HG03045 (cell line): ENCODE measurements around the gene ALX3.
"Not testable (repeated sequence)": the region's sequence is repeated elsewhere in the genome, so short reads cannot be mapped to it uniquely, and the experiment has no call there.

Source experiments
- ATAC-seq: cut with Tn5 transposase; IDR thresholded peaks from one replicate; pipeline ENCODE4 v1.9.1; 2021; ENCODE audit warnings: mild to moderate bottlenecking, moderate library complexity; ENCODE audit not compliant: unreplicated experiment

The ALX3 gene

DNA sequence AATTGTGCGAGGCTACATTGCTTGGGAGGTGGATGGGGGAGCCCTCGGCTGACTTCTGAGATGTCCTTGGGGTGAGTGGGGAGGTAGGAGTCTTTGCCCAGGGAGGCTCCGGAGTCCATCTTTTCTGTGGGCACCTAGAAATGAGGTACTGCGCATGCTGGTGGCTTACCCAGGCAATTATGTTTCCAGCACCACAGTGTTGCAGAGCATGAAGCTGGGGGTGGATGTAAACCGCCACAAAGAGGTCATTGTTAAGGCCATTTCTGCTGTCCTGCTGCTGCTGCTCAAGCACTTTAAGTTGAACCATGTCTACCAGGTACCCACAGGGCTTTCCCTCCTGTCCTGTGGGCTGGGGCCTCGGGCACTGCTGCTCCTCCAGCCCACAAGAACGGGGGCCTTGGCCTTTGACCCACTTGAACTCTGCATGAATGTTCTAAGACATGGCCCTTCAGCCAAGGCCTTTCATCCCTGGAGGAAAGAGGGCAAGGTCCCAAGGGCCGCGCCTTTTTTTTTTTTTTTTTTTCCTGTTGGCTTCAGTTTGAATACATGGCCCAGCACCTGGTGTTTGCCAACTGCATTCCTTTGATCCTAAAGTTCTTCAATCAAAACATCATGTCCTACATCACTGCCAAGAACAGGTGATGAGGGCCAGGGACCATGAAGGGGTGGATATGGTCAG is 21.4 kb downstream of the ALX3 start:
- no peak for ATAC-seq

DNA sequence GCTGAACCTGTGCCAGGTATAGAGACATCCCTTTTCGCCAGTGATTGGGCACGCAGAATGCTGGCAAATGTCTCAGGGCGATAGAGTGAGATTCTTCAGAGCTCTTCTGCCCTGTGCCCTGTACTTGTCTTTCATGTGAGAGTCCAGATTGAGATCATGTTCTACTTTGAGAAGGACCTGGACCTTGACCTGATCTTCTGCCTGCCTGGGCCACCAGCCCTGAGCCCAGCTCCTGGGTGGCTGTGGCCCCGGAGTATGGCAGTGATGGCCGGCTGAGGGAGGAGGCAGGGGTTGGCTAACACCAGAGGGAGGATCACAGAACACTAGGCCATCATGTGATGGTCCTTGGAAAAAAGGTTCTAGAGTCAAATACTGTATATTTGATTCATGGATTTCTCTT is 22.2 kb downstream of the ALX3 start:
- ATAC-seq = no peak

DNA sequence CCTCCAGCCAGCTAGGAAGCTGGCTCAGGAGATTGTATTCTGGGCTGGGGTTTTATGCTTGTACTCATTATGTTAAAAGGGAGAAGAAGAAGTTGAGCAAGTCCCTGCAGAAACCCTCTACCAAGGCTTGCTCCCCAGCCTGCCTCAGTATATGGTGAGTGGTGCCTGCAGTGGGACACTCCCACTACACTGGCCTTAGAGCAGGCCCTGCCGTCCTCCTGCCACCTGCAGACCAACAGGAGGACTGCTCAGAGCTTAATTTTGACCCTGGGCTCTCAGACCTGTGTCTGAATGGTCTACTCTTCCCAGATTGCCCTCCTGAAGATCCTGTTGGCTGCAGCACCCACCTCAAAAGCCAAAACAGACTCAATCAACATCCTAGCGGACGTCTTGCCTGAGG is 23.0 kb downstream of the ALX3 start:
- ATAC-seq = no peak

DNA sequence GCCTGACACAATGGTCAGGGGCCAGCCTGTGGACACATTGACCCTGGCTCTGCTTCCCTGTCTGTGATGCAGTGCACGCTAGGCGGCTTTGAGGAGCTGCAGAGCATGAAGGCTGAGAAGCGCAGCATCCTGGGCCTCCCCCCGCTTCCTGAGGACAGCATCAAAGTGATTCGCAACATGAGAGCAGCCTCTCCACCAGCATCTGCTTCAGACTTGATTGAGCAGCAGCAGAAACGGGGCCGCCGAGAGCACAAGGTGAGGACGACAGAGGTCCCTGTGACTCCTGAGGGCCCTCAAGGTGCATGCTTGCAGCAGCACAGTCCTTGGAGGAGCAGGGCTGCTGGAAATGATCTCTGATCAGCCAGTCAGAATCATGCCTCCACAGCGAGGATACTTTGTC is 27.5 kb downstream of the ALX3 start:
- ATAC-seq = no peak

DNA sequence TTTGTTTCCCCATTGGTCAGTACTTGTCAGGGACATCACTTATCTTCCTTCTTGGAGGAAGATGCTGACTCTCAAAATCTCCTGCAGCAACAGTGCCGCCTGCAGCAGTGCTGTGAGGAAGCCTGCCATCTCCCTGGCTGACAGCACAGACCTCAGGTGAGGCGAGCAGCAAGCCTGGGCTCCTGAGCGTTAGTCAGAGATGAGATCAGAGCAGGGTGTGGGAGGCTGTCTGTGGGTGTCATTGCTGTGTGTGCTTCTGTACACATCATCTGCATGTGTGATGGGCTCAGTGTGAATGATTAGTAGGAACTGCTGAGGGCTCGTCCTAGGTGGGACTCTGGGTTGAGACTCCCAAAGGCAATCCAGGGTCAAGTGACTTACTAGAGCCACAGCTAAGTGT is 29.9 kb downstream of the ALX3 start:
- no peak for ATAC-seq

DNA sequence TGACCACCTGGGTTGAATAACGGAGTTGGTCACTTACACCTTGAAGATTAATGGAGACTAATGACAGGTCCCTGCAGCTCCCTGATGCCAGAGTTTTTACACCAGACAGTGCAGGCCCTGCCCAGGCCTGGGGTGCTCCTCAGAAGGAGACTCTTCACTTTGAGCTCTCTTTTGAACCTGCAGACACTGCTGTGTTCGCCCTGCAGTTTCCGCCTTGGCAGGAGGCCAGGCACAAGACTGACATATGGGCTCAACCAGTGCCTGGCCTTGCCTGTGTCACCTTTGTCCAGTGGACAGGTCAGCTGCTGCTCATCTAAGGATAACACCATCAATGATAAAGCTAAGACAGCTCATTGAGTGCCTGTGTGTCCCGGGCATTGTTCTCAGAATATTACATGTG is 30.8 kb downstream of the ALX3 start:
- ATAC-seq = no peak

DNA sequence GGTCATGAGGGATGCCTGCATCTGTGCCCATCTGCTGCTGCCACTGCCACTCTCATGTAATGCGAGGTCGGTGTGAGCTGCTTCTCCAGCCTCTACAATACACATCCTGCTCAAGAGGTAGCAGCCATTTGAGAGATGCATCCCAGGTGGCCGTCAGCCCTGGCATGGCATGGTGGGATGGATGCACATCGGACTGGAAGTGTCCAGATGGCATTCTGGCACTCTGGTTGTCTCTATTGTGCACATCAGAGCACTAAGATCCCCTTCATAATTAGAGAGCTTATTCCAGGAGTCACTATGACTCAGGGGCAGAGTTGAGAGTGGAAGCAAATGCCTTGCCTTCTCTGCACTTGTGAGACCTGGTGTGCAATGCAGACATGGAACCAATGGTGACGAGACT is 32.2 kb downstream of the ALX3 start:
- ATAC-seq = no peak

DNA sequence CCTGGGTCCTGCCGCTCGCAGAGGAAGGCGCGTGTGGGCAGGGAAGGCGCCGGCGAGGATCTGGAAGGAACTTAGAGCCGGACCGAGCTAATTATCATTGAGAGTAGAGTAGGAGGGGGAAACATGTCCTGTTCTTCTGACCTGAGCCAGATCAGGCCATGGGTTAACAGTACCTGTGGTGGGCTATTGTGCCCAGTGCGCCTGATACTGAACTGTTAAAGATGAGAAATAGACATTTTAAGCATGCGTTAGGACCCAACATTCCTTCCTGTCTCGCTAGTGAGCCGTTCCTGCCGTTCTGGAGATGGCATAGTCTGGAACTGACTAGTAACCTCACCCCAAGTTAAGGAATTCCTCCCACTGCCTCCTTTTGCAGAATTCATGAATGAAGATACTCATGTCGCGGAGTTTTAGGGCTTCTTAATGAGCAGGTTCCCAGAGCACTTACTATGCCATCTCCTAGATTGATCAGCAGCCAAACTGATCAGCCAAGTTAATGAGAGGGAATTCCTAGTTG is 35.2 kb downstream of the ALX3 start:
- peak; percentile 16 for ATAC-seq

DNA sequence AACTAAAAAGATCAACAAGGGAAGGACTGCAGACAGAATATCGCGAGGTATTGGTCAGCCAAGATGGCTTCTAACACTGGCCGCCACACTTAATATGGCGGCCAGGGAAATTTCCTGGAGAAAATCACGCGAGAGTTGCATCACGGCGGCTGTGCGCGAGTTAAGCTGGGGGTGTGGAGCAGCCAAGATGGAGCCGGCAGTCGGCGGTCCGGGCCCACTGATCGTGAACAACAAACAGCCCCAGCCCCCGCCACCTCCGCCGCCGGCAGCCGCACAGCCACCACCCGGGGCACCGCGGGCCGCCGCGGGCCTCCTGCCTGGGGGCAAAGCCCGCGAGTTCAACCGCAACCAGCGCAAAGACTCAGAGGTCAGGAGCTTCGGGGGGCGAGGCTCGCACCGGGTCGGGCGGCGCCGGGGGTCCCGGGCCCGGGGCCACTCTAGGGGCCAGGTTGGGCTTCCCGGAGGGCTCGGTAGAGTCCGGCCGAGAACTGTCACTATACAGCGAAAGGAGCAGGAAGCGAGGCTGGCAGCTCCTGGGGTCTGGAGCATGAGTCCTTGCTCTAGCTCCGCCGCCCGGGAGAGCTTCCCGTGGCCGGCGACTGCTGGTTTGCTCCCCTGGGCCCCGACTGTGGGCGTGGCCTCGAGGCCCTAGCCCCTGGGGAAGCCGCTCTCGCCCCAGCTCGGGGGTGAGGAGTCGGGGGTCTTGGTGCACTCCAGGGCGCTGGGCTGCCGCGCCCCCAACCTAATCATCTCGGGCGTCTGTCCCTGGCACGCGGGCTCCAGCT is 35.8 kb downstream of the ALX3 start, which contains the start of gene STRIP1:
Gene STRIP1, plus strand, starts transcription at position 174 of the 785 bp plus-strand sequence. Its CDS starts 14 bp downstream, at position 188.
- ATAC-seq = peak; percentile 84

DNA sequence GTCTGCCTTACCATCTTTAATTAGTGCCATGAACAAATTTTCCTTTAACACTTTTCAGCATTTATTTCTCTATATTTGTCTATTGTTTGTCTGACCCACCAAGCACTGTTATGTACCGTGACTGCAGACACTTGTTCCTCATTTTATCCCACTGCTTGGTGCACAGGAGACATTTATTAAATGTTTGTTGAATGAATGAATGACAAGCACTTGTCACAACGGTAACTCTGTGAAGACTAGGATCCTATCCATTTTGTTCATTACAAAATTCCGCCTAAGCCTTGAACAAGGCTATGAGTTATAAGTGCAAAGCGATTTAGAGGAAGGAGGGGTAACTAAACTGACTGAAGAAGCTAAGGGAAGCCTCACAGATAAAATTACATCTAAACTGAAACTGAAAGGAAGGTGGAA is 36.4 kb downstream of the ALX3 start:
- no peak for ATAC-seq

DNA sequence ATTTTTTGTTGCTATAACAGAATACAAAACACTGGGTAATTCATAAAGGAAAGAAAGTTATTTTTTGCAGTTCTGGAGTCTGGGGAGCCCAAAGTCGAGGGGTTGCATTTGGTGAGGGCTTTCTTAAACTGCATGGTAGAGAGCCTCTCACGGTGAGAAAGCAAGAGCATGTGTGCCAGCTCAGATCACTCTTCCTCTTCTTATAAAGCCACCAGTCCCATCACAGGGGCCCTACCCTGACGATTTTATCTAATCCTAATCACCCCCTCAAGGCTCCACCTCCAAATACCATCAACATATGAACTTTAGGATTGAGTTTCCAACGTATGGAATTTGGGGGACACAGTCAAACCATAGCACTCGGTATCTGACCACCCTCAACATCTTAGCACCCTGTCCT is 37.1 kb downstream of the ALX3 start:
- no peak for ATAC-seq

DNA sequence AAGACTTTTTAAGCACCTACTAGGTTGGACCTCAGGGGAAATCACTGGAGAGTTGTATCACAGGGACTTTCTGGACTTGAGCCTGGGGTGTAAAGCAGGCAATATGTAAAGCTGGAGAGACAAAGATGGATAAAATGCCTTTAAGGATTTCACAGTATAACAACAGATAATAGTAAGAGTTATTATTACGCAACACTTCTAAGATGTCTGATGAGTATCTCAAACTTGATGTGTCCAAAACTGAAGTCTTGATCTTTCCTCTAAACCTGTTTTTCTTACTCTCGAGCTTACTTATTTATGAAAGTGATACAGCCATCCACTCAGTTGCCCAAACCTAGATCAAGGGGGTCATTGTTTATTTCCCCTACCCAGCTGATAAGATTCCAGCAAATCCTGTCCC is 38.1 kb downstream of the ALX3 start:
- ATAC-seq = no peak

DNA sequence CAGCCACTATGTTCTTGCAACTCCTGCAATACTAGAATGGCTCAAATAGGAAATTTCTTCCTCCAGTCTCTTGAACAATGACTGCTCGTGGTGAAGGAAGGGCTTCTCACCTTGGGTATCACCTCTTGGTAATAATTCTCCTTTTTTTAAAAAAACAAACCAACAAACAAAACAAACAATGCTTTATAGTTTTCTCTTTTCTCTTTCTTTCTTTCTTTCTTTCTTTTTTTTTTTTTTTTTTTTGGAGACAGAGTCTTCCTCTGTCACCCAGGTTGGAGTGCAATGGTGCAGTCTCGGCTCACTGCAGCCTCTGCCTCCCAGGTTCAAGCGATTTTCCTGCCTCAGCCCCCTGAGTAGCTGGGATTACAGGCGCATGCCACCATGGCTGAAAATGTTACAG is 39.8 kb downstream of the ALX3 start:
- ATAC-seq = not testable (repeated sequence)

DNA sequence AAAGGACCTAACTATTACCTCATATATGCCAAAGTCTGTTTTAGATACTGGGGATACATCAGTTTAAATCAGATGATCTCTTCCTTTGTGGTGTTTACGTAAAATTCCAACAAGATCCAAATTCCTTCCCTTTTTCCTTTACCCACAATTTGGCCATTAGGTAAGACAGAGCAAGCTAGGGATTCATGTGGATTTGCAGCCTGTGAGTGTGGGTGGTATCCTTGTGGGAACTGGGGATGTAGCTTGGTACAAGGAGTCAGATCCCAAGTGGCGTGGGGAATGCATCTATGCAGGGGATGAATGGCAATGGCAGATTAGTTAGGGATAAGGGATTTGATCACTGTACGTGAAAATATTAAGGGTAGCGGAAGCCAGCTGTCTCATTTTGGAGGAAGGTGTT is 45.9 kb downstream of the ALX3 start:
- no peak for ATAC-seq

DNA sequence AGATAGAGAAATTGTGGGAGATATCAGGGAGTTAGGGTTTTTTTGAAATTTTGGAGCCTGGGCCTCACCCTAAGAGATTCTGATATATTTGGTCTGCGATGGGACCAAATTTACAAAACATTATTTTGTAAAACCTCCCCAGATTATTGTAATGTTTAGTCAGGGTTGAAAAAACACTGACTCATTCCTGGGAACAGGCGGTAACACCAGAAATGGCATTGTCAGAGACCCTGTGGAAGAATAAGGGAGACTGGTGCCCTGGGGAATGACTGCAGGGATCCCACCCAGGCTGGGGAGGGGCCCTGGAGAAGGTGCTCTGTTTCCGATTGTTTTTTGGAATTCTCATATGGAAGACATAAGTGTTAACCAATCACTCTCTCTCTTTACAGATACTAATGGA is 49.2 kb downstream of the ALX3 start:
- ATAC-seq = no peak

DNA sequence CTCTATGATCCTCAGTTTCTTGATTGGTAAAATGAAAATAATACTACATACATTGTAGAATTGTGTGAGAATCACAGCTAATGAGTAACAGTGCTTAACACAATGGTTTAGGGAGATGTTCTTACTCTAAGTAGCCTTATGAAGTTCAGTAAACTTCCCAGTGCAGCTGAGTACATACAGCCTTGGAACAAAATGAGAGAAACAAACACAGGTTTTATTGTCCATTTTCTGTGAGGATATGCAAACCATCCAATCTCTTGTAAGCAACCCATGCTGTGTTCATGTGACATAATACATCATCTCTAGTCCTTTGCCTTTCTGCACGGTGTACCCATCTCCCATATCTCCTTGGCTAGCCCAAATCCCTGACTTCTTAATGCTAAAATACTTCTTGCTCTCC is 50.7 kb downstream of the ALX3 start:
- ATAC-seq = no peak

DNA sequence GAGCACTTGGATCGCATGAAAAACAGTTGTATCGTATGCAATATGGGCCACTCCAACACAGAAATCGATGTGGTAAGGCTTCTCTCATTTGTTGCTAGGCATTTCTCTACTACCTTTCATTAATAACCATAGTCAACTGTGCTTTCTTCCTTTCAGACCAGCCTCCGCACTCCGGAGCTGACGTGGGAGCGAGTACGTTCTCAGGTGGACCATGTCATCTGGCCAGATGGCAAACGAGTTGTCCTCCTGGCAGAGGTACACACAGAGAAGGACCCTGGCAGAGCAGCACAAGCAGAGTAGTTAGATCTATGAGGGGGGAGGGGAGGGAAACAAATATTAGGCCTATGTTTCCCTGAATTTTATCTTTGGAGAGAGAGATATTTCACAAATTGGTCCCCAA is 52.1 kb downstream of the ALX3 start:
- ATAC-seq = no peak

DNA sequence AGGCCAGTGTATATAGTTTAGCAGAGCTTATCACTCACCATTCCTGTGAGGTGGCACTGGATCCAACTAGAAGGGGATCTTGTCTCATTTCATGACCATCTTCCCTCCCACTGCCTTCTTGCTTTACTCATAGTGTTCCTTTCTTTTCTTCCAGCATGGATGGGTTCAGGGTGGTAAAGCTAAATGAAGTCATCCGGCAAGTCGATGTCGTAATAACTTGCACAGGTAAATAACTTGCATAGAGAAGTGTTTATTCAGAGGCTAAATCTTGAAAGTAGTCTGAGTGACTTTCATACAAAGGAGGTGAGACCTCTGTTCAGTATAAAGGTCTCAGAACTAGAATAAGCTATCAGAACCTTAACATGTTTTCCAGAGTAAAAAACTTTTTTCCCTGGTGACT is 52.7 kb downstream of the ALX3 start:
- ATAC-seq = no peak

DNA sequence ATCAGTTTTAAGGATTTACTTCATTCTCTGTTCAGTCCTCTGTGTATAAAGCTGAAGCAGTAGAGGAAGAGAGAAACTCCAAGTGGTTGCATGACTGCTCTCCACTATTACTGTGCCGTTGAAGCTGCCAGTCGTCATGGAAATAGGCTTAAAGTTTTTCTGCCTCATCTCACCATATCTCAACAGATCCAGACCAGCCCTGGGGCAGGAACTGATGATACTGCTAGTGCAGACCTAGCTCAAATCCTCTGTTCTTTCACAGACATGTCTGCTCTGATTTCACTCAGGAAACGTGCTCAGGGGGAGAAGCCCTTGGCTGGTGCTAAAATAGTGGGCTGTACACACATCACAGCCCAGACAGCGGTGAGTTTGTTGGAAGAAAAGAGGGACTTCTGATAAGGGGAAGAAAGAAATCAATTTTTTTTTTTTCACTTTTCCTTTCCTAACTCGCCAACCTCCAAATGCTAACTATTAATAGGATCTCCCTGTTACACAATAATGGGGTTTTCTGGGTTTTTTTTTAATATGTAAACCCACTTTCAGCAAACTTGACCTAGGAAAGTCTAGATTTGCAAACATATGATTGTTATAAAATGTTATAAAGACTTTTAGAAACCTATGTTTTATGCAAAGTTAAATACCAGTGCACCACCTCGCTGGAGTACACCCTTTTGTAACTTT is 58.2 kb downstream of the ALX3 start:
- ATAC-seq = peak; percentile 56

DNA sequence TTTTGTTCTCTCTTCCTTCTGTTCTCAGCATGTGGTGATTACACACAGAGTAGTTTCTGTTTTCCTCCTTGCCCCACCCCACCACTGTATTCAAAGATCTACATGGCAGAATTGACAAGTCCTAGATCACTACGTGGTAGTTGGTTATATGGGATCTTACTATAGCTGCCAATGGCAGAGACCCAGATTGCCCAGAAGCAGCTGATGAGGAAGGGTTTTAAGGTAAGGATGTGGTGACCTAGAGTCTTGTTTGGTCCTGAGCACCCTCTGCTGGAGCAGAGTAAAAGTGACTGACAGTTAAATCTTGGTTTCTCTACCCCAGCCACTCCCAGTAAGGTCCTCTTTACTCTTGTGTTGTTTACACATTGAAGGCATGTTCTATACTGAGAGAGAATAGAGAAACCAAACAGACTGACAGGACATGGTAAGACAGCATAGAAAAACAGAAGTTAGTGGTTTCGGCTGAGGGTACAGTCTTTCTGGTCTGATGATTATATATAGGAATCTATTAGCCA is 58.9 kb downstream of the ALX3 start:
- ATAC-seq = peak; percentile 95
